SKM-1 (cell line): ENCODE data around the gene GPER1.
"Not testable (repeated sequence)": the region's sequence is repeated elsewhere in the genome, so short reads cannot be mapped to it uniquely, and the experiment has no call there.

Source experiments
- DNase-seq: peaks from one replicate; lab custom pipeline; 2025; ENCODE audit not compliant: unreplicated experiment; lab: John Stamatoyannopoulos, UW

Gene GPER1

DNA sequence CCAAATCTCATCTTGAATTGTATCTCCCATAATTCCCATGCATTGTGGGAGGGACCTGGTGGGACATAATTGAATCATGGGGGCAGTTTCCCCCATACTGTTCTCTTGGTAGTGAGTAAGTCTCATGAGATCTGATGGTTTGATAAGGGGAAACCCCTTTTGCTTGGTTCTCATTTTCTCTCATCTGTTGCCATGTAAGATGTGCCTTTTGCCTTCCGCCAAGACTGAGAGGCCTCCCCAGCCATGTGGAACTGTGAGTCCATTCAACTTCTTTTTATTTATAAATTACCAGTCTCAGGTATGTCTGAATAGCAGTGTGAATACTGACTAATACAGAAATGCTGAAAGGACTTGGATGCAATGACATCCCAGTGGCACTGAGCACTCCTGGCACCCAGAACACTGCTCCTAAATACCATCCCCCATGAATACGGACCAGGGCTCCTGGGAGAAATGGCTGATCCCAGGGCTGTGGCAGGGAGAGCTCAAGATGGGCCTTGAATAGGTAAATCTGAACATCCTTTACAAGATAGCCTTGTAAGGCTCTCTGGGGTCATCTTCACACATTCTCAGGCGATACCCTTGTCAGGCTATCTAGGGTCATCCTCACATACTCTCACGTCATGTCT, 52.7 kb downstream of the GPER1 start:
- DNase-seq: no peak

DNA sequence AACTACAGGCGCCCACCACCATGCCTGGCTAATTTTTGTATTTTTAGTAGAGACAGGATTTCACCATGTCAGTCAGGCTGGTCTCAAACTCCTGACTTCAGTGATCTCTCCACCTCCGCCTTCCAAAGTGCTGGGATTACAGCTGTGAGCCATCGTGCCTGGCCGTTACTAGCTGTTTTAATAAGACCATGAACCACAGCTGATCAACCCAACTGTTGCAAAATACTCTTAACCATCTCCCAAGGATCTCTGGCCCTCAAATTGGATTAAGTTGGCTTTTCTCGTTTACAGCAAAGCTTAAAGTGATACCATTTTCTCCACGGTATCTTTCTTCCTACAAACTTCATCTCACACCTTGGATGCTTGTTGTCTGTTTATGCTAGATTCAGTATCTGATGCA, 53.7 kb downstream of the GPER1 start:
- no peak for DNase-seq

DNA sequence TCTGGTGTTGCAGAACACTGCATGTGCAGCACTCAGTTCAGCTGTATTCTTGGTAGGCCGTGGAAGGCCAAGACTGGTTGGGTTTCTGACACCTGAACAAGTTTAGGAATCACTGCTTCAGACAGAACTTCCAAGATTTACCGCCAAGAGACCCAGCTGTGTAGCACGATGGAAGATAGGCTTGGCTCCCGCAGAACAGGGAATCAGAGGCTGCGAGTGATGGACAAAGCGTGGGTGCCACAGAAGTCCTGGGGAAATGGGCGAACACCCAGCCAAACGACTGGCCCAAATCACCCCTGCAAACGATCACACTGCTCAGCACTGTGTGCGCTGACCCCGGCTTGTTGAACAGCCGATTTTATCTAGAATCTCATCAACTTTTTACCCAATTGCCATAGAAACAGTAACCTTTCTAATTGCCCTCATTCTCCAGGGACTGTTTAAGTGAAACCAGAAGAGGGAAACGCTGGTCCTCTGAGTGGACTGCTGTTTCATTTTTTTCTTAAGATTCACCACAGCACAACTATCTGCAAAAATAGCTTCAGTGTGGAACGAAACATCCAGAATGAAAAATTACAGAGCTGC, 54.2 kb downstream of the GPER1 start:
- no peak for DNase-seq

DNA sequence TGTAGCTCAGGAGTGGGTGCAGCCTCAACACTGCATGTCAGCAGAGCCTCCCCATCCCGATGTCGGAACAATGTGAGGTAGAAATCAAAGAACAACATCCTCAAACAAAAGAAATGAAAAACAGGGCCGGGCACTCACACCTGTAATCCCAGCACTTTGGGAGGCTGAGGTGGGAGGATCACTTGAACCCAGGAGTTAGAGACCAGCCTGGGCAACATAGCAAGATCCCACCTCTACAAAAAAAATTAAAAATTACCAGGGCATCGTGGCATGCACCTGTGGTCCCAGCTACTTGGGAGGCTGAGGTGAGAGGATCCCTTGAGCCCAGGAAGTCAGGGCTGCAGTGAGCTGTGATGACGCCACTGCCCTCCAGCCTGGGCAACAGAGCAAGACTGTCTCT, 55.1 kb downstream of the GPER1 start:
- DNase-seq: not testable (repeated sequence)
